H1 (cell line): ENCODE results near the gene SSNA1. TPM values are rescaled to one million over a fixed set of nuclear protein-coding genes. Genes with fewer than 3 reads are reported as not detected.

Experiments used
- CTCF ChIA-PET: fragments of 300-600 bp; sonication (Branson Sonifier 250); formaldehyde crosslinking; loops from one replicate; lab custom pipeline; 2021; ENCODE audit not compliant: partially characterized antibody; lab: Charles Lee
- POLR2A ChIA-PET: fragments of 300-600 bp; sonication (Branson Sonifier 250); formaldehyde crosslinking; loops from one replicate; lab custom pipeline; 2021; ENCODE audit warnings: inconsistent platforms; ENCODE audit not compliant: partially characterized antibody; lab: Charles Lee
- DNase-seq, 2 experiments: peaks; one replicate each; pipeline versions ENCODE4 v3.0.0 to v3.0.0-alpha.2; 2010 to 2022; ENCODE audit warnings: low spot score in 2 of 2, low read depth in 1 of 2, mixed read lengths in 1 of 2
- FAIRE-seq: peaks from 2 replicates; lab custom pipeline; 2011; peaks lifted over from hg19 to GRCh38; lab: Jason Lieb, UNC
- H2AFZ ChIP-seq: 2 replicates; pipeline ENCODE4 v1.8.1; 2012; ENCODE audit warnings: low read length, inconsistent platforms
- H2AK5ac ChIP-seq: 2 replicates; pipeline ENCODE4 v1.6.1; 2013; ENCODE audit warnings: low read depth, low read length
- H2BK120ac ChIP-seq: replicated peaks from 2 replicates; pipeline ENCODE3; 2013; ENCODE audit warnings: low read depth, low read length, inconsistent platforms
- H2BK12ac ChIP-seq: 2 replicates; pipeline ENCODE4 v1.6.1; 2013; ENCODE audit warnings: low read depth, low read length
- H2BK15ac ChIP-seq: 2 replicates; pipeline ENCODE4 v1.6.1; 2013; ENCODE audit warnings: low read length
- H2BK20ac ChIP-seq: 2 replicates; pipeline ENCODE4 v1.6.1; 2013; ENCODE audit warnings: low read length
- H2BK5ac ChIP-seq: 2 replicates; pipeline ENCODE4 v1.6.1; 2013; ENCODE audit warnings: low read depth, low read length
- H3K14ac ChIP-seq: 2 replicates; pipeline ENCODE4 v1.6.1; 2013; ENCODE audit warnings: inconsistent platforms; ENCODE audit not compliant: insufficient read length
- H3K18ac ChIP-seq: 2 replicates; pipeline ENCODE4 v1.6.1; 2013; ENCODE audit warnings: low read length; ENCODE audit errors: extremely low read depth
- H3K23ac ChIP-seq: 2 replicates; pipeline ENCODE4 v1.6.1; 2013; ENCODE audit warnings: inconsistent platforms; ENCODE audit not compliant: insufficient read length
- H3K23me2 ChIP-seq: 2 replicates; pipeline ENCODE4 v1.6.1; 2013; ENCODE audit warnings: low read depth, low read length
- H3K27ac ChIP-seq: 2 replicates; pipeline ENCODE4 v1.6.1; 2011; ENCODE audit warnings: low read depth, low read length, inconsistent platforms
- H3K27me3 ChIP-seq, 4 experiments: replicated peaks in 1 of 4; 1 replicate in 1 of 4; 2 replicates in 3 of 4; pipeline versions ENCODE4 v1.6.1 to v1.8.1; 2011 to 2013; ENCODE audit warnings: low read length in 3 of 4, mild to moderate bottlenecking in 3 of 4, inconsistent platforms in 2 of 4, mixed read lengths in 2 of 4, moderate library complexity in 1 of 4; ENCODE audit not compliant: control insufficient read depth in 3 of 4, insufficient read depth in 3 of 4; ENCODE audit errors: extremely low read depth in 1 of 4
- H3K36me3 ChIP-seq, 4 experiments: 2 replicates each; pipeline versions ENCODE4 v1.6.1 to v1.8.1; 2011 to 2013; ENCODE audit warnings: mild to moderate bottlenecking in 4 of 4, low read length in 3 of 4, moderate library complexity in 2 of 4, control low read depth in 1 of 4, inconsistent platforms in 1 of 4; ENCODE audit not compliant: insufficient read depth in 4 of 4, control insufficient read depth in 2 of 4
- H3K4ac ChIP-seq: replicated peaks from 2 replicates; pipeline ENCODE3; 2013; ENCODE audit warnings: low read length, low read depth, mixed read lengths, inconsistent platforms; ENCODE audit not compliant: insufficient read length
- H3K4me1 ChIP-seq, 4 experiments: replicated peaks in 1 of 4; 1 replicate in 1 of 4; 2 replicates in 3 of 4; pipeline versions ENCODE4 v1.6.1 to v1.8.1; 2011 to 2013; ENCODE audit warnings: low read length in 3 of 4, inconsistent platforms in 2 of 4, mixed read lengths in 1 of 4; ENCODE audit not compliant: insufficient read depth in 4 of 4, control insufficient read depth in 3 of 4
- H3K4me2 ChIP-seq, 2 experiments: 2 replicates each; pipeline versions ENCODE4 v1.6.1 to v1.8.1; 2011 to 2013; ENCODE audit warnings: low read depth in 2 of 2, low read length in 2 of 2, control low read depth in 1 of 2, inconsistent platforms in 1 of 2, mild to moderate bottlenecking in 1 of 2; ENCODE audit not compliant: insufficient read depth in 1 of 2
- H3K4me3 ChIP-seq, 4 experiments: fragments of 200-600, 300-600 bp in 1 of 4; sonication (generic), shearing (Covaris generic), sonication (Bioruptor Twin) in 1 of 4; 2 replicates each; pipeline versions ENCODE4 v1.5.1 to v1.8.1; 2011 to 2016; ENCODE audit warnings: low read length in 4 of 4, low read depth in 3 of 4, control low read depth in 2 of 4, inconsistent platforms in 2 of 4, mild to moderate bottlenecking in 2 of 4, mixed read lengths in 1 of 4, moderate library complexity in 1 of 4; ENCODE audit not compliant: insufficient read depth in 2 of 4; ENCODE audit errors: extremely low read depth in 1 of 4
- H3K56ac ChIP-seq: replicated peaks from 2 replicates; pipeline ENCODE3; 2013; ENCODE audit warnings: low read depth, mild to moderate bottlenecking, mixed read lengths, low read length, inconsistent platforms; ENCODE audit not compliant: insufficient read length
- H3K79me1 ChIP-seq: 2 replicates; pipeline ENCODE4 v1.6.1; 2013; ENCODE audit warnings: low read depth, low read length, control low read depth
- H3K79me2 ChIP-seq, 2 experiments: 2 replicates each; pipeline versions ENCODE4 v1.6.1 to v1.8.1; 2012 to 2013; ENCODE audit warnings: low read length in 2 of 2, mild to moderate bottlenecking in 2 of 2, inconsistent platforms in 1 of 2; ENCODE audit not compliant: insufficient read depth in 2 of 2, control insufficient read depth in 1 of 2
- H3K9ac ChIP-seq, 4 experiments: replicated peaks in 1 of 4; 1 replicate in 1 of 4; 2 replicates in 3 of 4; pipeline versions ENCODE4 v1.6.1 to v1.8.1; 2011 to 2013; ENCODE audit warnings: low read depth in 3 of 4, low read length in 3 of 4, control low read depth in 2 of 4, mild to moderate bottlenecking in 2 of 4, moderate library complexity in 2 of 4, inconsistent platforms in 1 of 4; ENCODE audit errors: extremely low read depth in 1 of 4
- H3K9me3 ChIP-seq, 2 experiments: 2 replicates each; pipeline versions ENCODE4 v1.6.1 to v1.8.1; 2012 to 2013; ENCODE audit warnings: mild to moderate bottlenecking in 2 of 2, moderate library complexity in 2 of 2, control low read depth in 1 of 2, inconsistent platforms in 1 of 2, low read depth in 1 of 2, low read length in 1 of 2, mixed read lengths in 1 of 2; ENCODE audit not compliant: insufficient read depth in 2 of 2
- H4K20me1 ChIP-seq, 2 experiments: replicated peaks in 1 of 2; 2 replicates each; pipeline versions ENCODE3 to v1.8.1; 2011 to 2013; ENCODE audit warnings: inconsistent platforms in 2 of 2, low read length in 2 of 2, mild to moderate bottlenecking in 1 of 2; ENCODE audit not compliant: insufficient read depth in 2 of 2, control insufficient read depth in 1 of 2
- H4K5ac ChIP-seq: 2 replicates; pipeline ENCODE4 v1.6.1; 2013; ENCODE audit warnings: low read length, low read depth, mixed read lengths, inconsistent platforms; ENCODE audit not compliant: insufficient read length
- H4K8ac ChIP-seq: 2 replicates; pipeline ENCODE4 v1.8.0; 2013; ENCODE audit warnings: mild to moderate bottlenecking, moderate library complexity, low read length, inconsistent platforms; ENCODE audit not compliant: insufficient read depth; ENCODE audit errors: extremely low read depth
- H4K91ac ChIP-seq: replicated peaks from 2 replicates; pipeline ENCODE3; 2013; ENCODE audit warnings: low read length, mixed read lengths, inconsistent platforms; ENCODE audit not compliant: insufficient read length
- CREB1 ChIP-seq: IDR thresholded peaks from 2 replicates; pipeline ENCODE4 v1.6.1; 2012; ENCODE audit warnings: inconsistent platforms
- EZH2 ChIP-seq: fragments of 200-600 bp; sonication (generic); IDR thresholded peaks from 2 replicates; pipeline ENCODE4 v1.7.1; 2012; ENCODE audit warnings: low read depth, mild to moderate bottlenecking, moderate library complexity, low read length, inconsistent platforms; ENCODE audit not compliant: severe bottlenecking
- RNF2 ChIP-seq: fragments of 200-900, 300-1000 bp; sonication (generic); IDR thresholded peaks from 2 replicates; pipeline ENCODE4 v1.7.1; 2016; ENCODE audit warnings: borderline replicate concordance, low read depth, mild to moderate bottlenecking, antibody characterized with exemption, low read length; ENCODE audit not compliant: poor library complexity, severe bottlenecking; ENCODE audit errors: missing control alignments
- SUZ12 ChIP-seq: fragments of 200-600 bp; sonication (generic); IDR thresholded peaks from 2 replicates; pipeline ENCODE4 v1.6.1; 2012; ENCODE audit warnings: mild to moderate bottlenecking, inconsistent platforms, low read length, moderate library complexity, mixed read lengths
- YY1 ChIP-seq: IDR thresholded peaks from 2 replicates; pipeline ENCODE4 v1.6.1; 2011; ENCODE audit warnings: low read depth, mild to moderate bottlenecking, low read length
- ZNF274 ChIP-seq: IDR thresholded peaks from 2 replicates; pipeline ENCODE4 v1.7.0; 2012; ENCODE audit warnings: low read length, borderline replicate concordance; ENCODE audit errors: extremely low read depth
- WGBS, 2 experiments: shearing (Covaris generic) in 1 of 2; methylation state at CpG; one replicate each; pipeline versions ENCODE4 v1.1.6 to v1.1.7; 2013 to 2015; ENCODE audit warnings: low lambda C conversion rate in 2 of 2, mixed read lengths in 2 of 2, inconsistent platforms in 1 of 2, low coverage in 1 of 2, missing lambda C conversion rate in 1 of 2; ENCODE audit not compliant: insufficient replicate concordance in 2 of 2, insufficient coverage in 1 of 2, insufficient read length in 1 of 2; ENCODE audit errors: extremely low coverage in 1 of 2, missing lambda C conversion rate in 1 of 2; 5-methylcytosine and 5-hydroxymethylcytosine counted together
- polyA plus RNA-seq, 7 experiments: library from polyadenylated mRNA; depleted of rRNA in 3 of 7; stranded (reverse) in 5 of 7; unstranded in 2 of 7; fragments of >200 nt in 5 of 7; fragments of 200-250 nt in 2 of 7; gene quantifications; 1 replicate in 5 of 7; 2 replicates in 1 of 7; 4 replicates in 1 of 7; pipeline versions ENCODE4 v1.2.1 to v1.2.3, GENCODE V29; 2011 to 2013; ENCODE audit warnings: missing spikeins in 2 of 7, mixed read lengths in 2 of 7
- total RNA-seq: library from RNA; stranded (reverse); fragmentation: NEBNext Ultra II Directional; extraction: Animal tissue kit (Norgen Biotek cat#: 25700); gene quantifications from 2 replicates; pipeline ENCODE4 v1.2.1, GENCODE V29; 2021
- TF ChIP-seq, protein P1 (sequence below): IDR thresholded peaks from 2 replicates; pipeline ENCODE4 v1.6.1; 2012; ENCODE audit warnings: inconsistent platforms
- TF ChIP-seq, protein P2 (sequence below): IDR thresholded peaks from 2 replicates; pipeline ENCODE4 v1.6.1; 2012; ENCODE audit warnings: inconsistent platforms

Gene SSNA1
- total and polyA plus RNA-seq, 2 of the 8 experiments (the other 6 are each of a cell fraction or from before 2014, with no cell fraction given): 87.3 to 157 TPM

DNA sequence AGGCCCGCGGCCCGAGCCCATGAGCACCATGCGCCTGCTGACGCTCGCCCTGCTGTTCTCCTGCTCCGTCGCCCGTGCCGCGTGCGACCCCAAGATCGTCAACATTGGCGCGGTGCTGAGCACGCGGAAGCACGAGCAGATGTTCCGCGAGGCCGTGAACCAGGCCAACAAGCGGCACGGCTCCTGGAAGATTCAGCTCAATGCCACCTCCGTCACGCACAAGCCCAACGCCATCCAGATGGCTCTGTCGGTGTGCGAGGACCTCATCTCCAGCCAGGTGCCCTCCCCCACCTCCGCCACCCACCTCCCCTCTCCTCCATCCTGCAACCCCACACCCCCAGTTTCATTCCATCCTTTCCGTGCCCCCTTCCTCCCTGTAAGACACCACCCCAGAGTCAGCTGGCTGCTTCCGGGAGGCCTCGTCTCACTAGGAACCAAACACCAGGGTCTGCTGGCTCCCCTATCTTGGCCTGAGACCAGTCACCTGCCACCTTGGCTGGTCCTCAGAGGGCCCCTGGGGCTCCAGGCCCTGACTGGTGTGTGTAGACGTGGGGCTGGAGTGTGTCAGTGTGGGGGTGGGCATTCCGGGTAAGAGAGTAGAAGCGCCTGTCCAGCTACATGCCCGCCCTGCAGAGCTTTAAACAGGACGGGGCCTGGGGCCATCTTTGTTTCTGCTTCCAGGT is 48.9 kb upstream of the SSNA1 start:
- Histone ChIP-seq H3K27me3 (peaks cover 25 to 79% (median 72%) of the 10 kb centered on the region in 4 experiments), H3K36me3 (no peaks in the 10 kb centered on the region)

More for the DNA sequence above, 48.9 kb upstream of the SSNA1 start:
- Histone ChIP-seq H3K4me3 (no peak overlapping the region), H3K4me1 (peaks cover 0 to 14% (median 11%) of the 10 kb centered on the region in 4 experiments; a peak in 6 of 7 replicates), H2AK5ac (no peak overlapping the region), H4K91ac (no peak overlapping the region), H2AFZ (no peak overlapping the region), H4K5ac (no peak overlapping the region), H3K9ac (no peak overlapping the region), H3K23ac (no peak overlapping the region), H2BK120ac (no peak overlapping the region), H3K4me2 (peak overlapping the region; percentile 61 to 85; a peak in 3 of 4 replicates), H2BK15ac (no peak overlapping the region), H3K14ac (no peak overlapping the region), H3K79me1 (0 out of 2 replicates have a peak, but pooled peaks cover 2% of the 10 kb centered on the region), H3K23me2 (peaks cover 4% of the 10 kb centered on the region; the same call in 1 of the 2 replicates), H4K8ac (peak overlapping the region; percentile 14; the same call in 1 of the 2 replicates), H2BK12ac (no peak overlapping the region), H2BK20ac (no peak overlapping the region), H4K20me1 (peaks cover 1 to 18% of the 10 kb centered on the region in 2 experiments), H2BK5ac (no peak overlapping the region), H3K79me2 (no peaks in the 10 kb centered on the region), H3K56ac (no peak overlapping the region), H3K18ac (no peak overlapping the region), H3K9me3 (no peaks in the 10 kb centered on the region), H3K27ac (no peak overlapping the region), H3K4ac (no peak overlapping the region)
- CTCF ChIA-PET: interaction anchor here (0.6 to 4.5 kb wide), 8 partner anchors 10 to 104 kb away, joined by 3 to 24 read pairs (median 8); partner anchors contain the start of gene RNF224
- peak; percentile 19 for TF ChIP-seq RNF2
- TF ChIP-seq SUZ12: peak; percentile 53; the same call in 1 of the 2 replicates
- TF ChIP-seq, protein P1, sequence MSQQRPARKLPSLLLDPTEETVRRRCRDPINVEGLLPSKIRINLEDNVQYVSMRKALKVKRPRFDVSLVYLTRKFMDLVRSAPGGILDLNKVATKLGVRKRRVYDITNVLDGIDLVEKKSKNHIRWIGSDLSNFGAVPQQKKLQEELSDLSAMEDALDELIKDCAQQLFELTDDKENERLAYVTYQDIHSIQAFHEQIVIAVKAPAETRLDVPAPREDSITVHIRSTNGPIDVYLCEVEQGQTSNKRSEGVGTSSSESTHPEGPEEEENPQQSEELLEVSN: peak; percentile 82
- TF ChIP-seq EZH2: peak; percentile 62
- TF ChIP-seq ZNF274: no peak
- TF ChIP-seq YY1: no peak
- TF ChIP-seq, protein P2, sequence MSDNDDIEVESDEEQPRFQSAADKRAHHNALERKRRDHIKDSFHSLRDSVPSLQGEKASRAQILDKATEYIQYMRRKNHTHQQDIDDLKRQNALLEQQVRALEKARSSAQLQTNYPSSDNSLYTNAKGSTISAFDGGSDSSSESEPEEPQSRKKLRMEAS: peak; percentile 93
- 0 out of 2 replicates have a peak, but pooled peaks have one; percentile 19 for TF ChIP-seq CREB1
- POLR2A ChIA-PET: interaction anchor here (0.6 to 2.4 kb wide), 5 partner anchors 10 to 101 kb away, joined by 3 to 6 read pairs (median 3); partner anchors contain the start of genes RNF208 and TUBB4B
- FAIRE-seq (no peak), DNase-seq (no peak)
- 38% methylated on average over 21 of the region's 37 CpGs; no CpG with 5 or more reads in 1 of the 2 experiments for whole genome bisulfite sequencing, 2 experiments
